Mesenchymal stem cell (in vitro differentiated cells and primary cell): ENCODE results near the gene UBXN10.
A peak's percentile ranks its signal among the peaks of the same experiment; 100 is the strongest.

ENCODE experiments used
- DNase-seq: peaks from one replicate; pipeline ENCODE4 v3.0.0-alpha.2; 2013
- H2AFZ ChIP-seq: one replicate; pipeline ENCODE4 v1.6.1; 2013; ENCODE audit warnings: low read depth, mild to moderate bottlenecking, control low read depth, inconsistent platforms, low read length, moderate library complexity
- H2AK5ac ChIP-seq: 2 replicates; pipeline ENCODE4 v1.6.1; 2013; ENCODE audit warnings: low read length, moderate library complexity, mild to moderate bottlenecking, inconsistent platforms; ENCODE audit not compliant: severe bottlenecking
- H2BK120ac ChIP-seq: one replicate; pipeline ENCODE4 v1.6.1; 2013; ENCODE audit warnings: low read depth, mild to moderate bottlenecking, inconsistent platforms, low read length, moderate library complexity
- H2BK12ac ChIP-seq, 2 experiments: one replicate each; pipeline ENCODE4 v1.6.1; 2013; ENCODE audit warnings: inconsistent platforms in 2 of 2, low read length in 2 of 2, mild to moderate bottlenecking in 2 of 2, moderate library complexity in 2 of 2, control low read depth in 1 of 2
- H2BK15ac ChIP-seq: one replicate; pipeline ENCODE4 v1.6.1; 2013; ENCODE audit warnings: mild to moderate bottlenecking, low read depth, inconsistent platforms; ENCODE audit not compliant: poor library complexity, severe bottlenecking
- H2BK5ac ChIP-seq: 2 replicates; pipeline ENCODE4 v1.6.1; 2013; ENCODE audit warnings: low read depth, mild to moderate bottlenecking, low read length, control low read depth, inconsistent platforms; ENCODE audit not compliant: poor library complexity, severe bottlenecking
- H3K14ac ChIP-seq, 2 experiments: one replicate each; pipeline ENCODE4 v1.6.1; 2013; ENCODE audit warnings: inconsistent platforms in 2 of 2, low read length in 2 of 2, control low read depth in 1 of 2, mild to moderate bottlenecking in 1 of 2, moderate library complexity in 1 of 2
- H3K18ac ChIP-seq, 2 experiments: one replicate each; pipeline ENCODE4 v1.6.1; 2013; ENCODE audit warnings: inconsistent platforms in 2 of 2, low read length in 2 of 2, control low read depth in 1 of 2, low read depth in 1 of 2, mild to moderate bottlenecking in 1 of 2
- H3K23ac ChIP-seq, 2 experiments: one replicate each; pipeline ENCODE4 v1.6.1; 2013; ENCODE audit warnings: inconsistent platforms in 2 of 2, low read length in 2 of 2, mild to moderate bottlenecking in 2 of 2, moderate library complexity in 2 of 2, control low read depth in 1 of 2
- H3K27ac ChIP-seq: 2 replicates; pipeline ENCODE4 v1.5.1; 2013; ENCODE audit warnings: mild to moderate bottlenecking, moderate library complexity, low read length, control low read depth, inconsistent platforms; ENCODE audit not compliant: poor library complexity, severe bottlenecking
- H3K27me3 ChIP-seq, 2 experiments: 2 replicates each; pipeline versions ENCODE4 v1.6.1 to v1.7.0; 2013; ENCODE audit warnings: low read length in 2 of 2, mild to moderate bottlenecking in 2 of 2, moderate library complexity in 2 of 2, control low read depth in 1 of 2, inconsistent platforms in 1 of 2; ENCODE audit not compliant: control insufficient read depth in 1 of 2, insufficient read depth in 1 of 2
- H3K36me3 ChIP-seq, 2 experiments: 2 replicates each; pipeline versions ENCODE4 v1.6.1 to v1.7.0; 2013; ENCODE audit warnings: low read length in 2 of 2, control low read depth in 1 of 2, inconsistent platforms in 1 of 2, low read depth in 1 of 2, mild to moderate bottlenecking in 1 of 2; ENCODE audit not compliant: insufficient read depth in 2 of 2, control insufficient read depth in 1 of 2
- H3K4ac ChIP-seq, 2 experiments: one replicate each; pipeline ENCODE4 v1.6.1; 2013; ENCODE audit warnings: inconsistent platforms in 2 of 2, low read length in 2 of 2, mild to moderate bottlenecking in 2 of 2, moderate library complexity in 2 of 2, control low read depth in 1 of 2, low read depth in 1 of 2
- H3K4me1 ChIP-seq: 2 replicates; pipeline ENCODE4 v1.6.1; 2013; ENCODE audit warnings: low read depth, low read length, control low read depth; ENCODE audit not compliant: control insufficient read depth, insufficient read depth
- H3K4me2 ChIP-seq: 2 replicates; pipeline ENCODE4 v1.6.1; 2013; ENCODE audit warnings: low read length, mild to moderate bottlenecking, inconsistent platforms; ENCODE audit not compliant: poor library complexity, severe bottlenecking
- H3K4me3 ChIP-seq, 2 experiments: 2 replicates each; pipeline versions ENCODE4 v1.5.1 to v1.7.0; 2013; ENCODE audit warnings: low read length in 2 of 2, mild to moderate bottlenecking in 2 of 2, control low read depth in 1 of 2, low read depth in 1 of 2; ENCODE audit not compliant: insufficient read depth in 1 of 2
- H3K79me1 ChIP-seq: replicated peaks from 2 replicates; pipeline ENCODE4 v1.6.1; 2013; ENCODE audit warnings: mild to moderate bottlenecking, control low read depth, low read length, inconsistent platforms; ENCODE audit not compliant: poor library complexity, severe bottlenecking
- H3K9ac ChIP-seq: 2 replicates; pipeline ENCODE4 v1.7.0; 2013; ENCODE audit warnings: mild to moderate bottlenecking, low read length, moderate library complexity
- H3K9me3 ChIP-seq: 2 replicates; pipeline ENCODE4 v1.7.0; 2013; ENCODE audit warnings: mild to moderate bottlenecking, low read length; ENCODE audit not compliant: control insufficient read depth
- H4K8ac ChIP-seq: one replicate; pipeline ENCODE4 v1.6.1; 2013; ENCODE audit warnings: inconsistent platforms, mild to moderate bottlenecking, low read length, moderate library complexity
- H4K91ac ChIP-seq: one replicate; pipeline ENCODE4 v1.6.1; 2013; ENCODE audit warnings: mild to moderate bottlenecking, low read length, inconsistent platforms
- WGBS: methylation state at CpG from one replicate; pipeline ENCODE4 v1.1.7; 2013; ENCODE audit warnings: mixed read lengths; 5-methylcytosine and 5-hydroxymethylcytosine counted together

UBXN10 gene

DNA sequence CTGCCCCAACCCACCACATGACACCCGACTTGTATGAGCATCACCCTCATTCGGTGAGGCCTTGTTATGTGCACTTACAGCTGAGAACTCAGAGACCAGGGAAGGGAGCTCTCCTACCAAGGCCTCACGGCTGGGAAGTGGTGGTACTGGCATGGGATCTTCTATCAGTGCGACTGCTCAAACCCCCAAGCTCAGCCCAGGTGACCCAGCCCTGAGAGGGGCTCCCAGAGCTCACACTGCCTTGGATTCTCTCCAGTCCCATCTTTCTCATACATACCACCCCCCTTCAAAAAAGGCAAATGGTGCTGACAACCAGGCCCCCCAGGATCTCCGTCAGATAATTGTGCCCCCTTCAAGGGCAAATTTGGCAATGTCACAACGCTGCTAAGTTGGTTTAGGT is 47.5 kb upstream of the UBXN10 start:
- Histone ChIP-seq H3K4me1 (no peaks in the 10 kb centered on the region), H3K9ac (no peak overlapping the region), H2BK12ac (no peak overlapping the region), H4K91ac (no peak overlapping the region), H3K23ac (no peak overlapping the region), H3K27ac (no peak overlapping the region), H3K4ac (no peak overlapping the region), H3K27me3 (no peaks in the 10 kb centered on the region), H2BK120ac (no peak overlapping the region), H3K4me2 (no peak overlapping the region), H4K8ac (no peak overlapping the region), H3K36me3 (no peaks in the 10 kb centered on the region), H3K14ac (no peak overlapping the region), H3K18ac (no peak overlapping the region), H3K79me1 (no peaks in the 10 kb centered on the region), H2AFZ (no peak overlapping the region), H2BK5ac (no peak overlapping the region), H2BK15ac (no peak overlapping the region), H2AK5ac (no peak overlapping the region), H3K9me3 (no peaks in the 10 kb centered on the region), H3K4me3 (no peak overlapping the region)
- no peak for DNase-seq
- 75% methylated on average over 5 of the region's 6 CpGs for WGBS

DNA sequence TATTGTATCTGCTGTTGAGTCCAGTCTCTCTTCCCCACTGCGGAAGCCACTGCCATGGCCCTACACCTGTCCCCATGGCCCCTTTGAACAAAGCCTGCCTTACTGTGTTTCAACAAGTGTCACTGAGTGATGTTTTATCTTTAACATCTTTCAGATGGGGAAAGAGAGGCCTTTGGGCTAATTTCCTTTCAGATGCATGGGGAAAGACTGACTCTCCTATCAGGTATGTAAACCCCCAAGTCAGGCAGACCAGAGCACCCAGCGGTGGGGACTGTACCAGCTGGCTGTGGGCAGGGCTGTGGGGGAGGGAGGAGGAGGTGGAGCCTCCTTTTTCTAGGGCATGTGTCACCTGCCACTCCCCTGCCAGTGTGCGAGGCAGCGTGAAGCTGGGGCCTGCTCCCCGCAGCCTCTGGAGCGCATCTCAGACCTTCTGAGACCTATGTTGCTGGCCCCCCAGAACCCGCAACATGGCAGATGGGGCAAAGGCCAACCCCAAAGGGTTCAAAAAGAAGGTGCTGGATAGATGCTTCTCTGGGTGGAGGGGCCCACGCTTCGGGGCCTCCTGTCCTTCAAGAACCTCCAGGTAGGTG is 46.8 kb upstream of the UBXN10 start, which contains the start of gene PLA2G2F:
PLA2G2F (plus strand) TSS at position 363 of the 590 bp plus-strand sequence; CDS start at position 468, 105 bp downstream.
- 90% methylated on average over 9 of the region's 9 CpGs for WGBS

DNA sequence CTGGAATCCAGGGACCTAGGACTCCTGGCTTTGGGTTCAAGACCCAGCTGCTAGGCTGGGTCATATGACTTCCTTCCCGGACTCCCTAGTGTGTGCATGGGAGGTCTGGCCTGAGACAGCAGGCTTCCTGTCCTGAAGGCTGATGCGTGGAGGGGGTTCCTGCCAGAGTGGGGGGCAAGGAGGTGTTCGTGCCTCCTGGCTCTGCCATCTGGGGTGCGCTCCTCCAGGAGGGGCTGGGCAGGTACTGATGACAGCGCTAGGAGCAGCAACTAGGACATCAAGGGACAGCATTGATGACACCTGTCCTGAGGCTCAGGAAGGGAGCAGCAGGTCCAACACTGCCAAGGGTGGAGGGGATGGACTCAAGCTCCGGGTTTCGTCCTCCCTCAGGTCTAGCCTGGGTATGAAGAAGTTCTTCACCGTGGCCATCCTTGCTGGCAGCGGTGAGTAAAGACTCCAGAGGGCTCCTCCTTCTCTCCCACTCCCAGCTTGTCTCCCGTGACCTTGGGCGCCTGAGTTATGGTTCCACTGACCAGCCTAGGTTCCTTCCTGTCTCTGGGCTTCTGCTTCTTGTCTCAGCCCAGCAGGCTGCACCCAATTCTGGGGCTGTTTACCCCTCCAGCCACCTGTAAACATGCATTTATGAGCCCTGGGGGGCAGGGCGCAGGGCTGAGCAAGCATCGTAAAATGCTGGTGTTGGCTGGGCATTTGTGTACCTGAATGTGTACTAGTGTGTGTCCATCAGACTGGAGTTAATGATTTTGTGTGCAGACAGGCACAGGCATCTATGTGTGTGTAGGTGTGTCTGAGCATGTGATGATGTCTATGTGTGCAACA is 45.9 kb upstream of the UBXN10 start:
- 86% methylated on average over 13 of the region's 13 CpGs for WGBS
- Histone ChIP-seq H2AK5ac (no peak overlapping the region), H3K14ac (no peak overlapping the region), H4K91ac (no peak overlapping the region), H3K23ac (no peak overlapping the region), H3K36me3 (no peaks in the 10 kb centered on the region), H3K4me3 (no peak overlapping the region), H3K9ac (no peak overlapping the region), H3K4ac (no peak overlapping the region), H2BK5ac (no peak overlapping the region), H4K8ac (no peak overlapping the region), H3K79me1 (no peaks in the 10 kb centered on the region), H2BK15ac (no peak overlapping the region), H3K18ac (no peak overlapping the region), H3K4me2 (no peak overlapping the region), H3K27ac (no peak overlapping the region), H3K9me3 (no peaks in the 10 kb centered on the region), H3K27me3 (peaks cover 0 to 5% of the 10 kb centered on the region in 2 experiments), H2BK120ac (no peak overlapping the region), H2AFZ (no peak overlapping the region), H3K4me1 (no peaks in the 10 kb centered on the region), H2BK12ac (no peak overlapping the region)
- DNase-seq = no peak

More for the DNA sequence above, 46.8 kb upstream of the UBXN10 start, which contains the start of gene PLA2G2F:
- no peak for DNase-seq
- Histone ChIP-seq H4K91ac (no peak within 1 kb of the TSS), H3K27ac (no peak within 1 kb of the TSS), H2BK15ac (no peak within 1 kb of the TSS), H3K27me3 (peaks cover 0 to 1% of the 10 kb centered on the region in 2 experiments), H3K9me3 (no peaks in the 10 kb centered on the region), H3K4me2 (no peak within 1 kb of the TSS), H3K4ac (no peak within 1 kb of the TSS), H3K9ac (no peak within 1 kb of the TSS), H2BK5ac (no peak within 1 kb of the TSS), H2BK12ac (no peak within 1 kb of the TSS), H4K8ac (no peak within 1 kb of the TSS), H3K23ac (no peak within 1 kb of the TSS), H3K79me1 (no peaks in the 10 kb centered on the region), H2AFZ (no peak within 1 kb of the TSS), H2BK120ac (no peak within 1 kb of the TSS), H3K18ac (no peak within 1 kb of the TSS), H3K4me1 (no peaks in the 10 kb centered on the region), H3K36me3 (no peaks in the 10 kb centered on the region), H3K14ac (no peak within 1 kb of the TSS), H2AK5ac (no peak within 1 kb of the TSS), H3K4me3 (no peak within 1 kb of the TSS)

DNA sequence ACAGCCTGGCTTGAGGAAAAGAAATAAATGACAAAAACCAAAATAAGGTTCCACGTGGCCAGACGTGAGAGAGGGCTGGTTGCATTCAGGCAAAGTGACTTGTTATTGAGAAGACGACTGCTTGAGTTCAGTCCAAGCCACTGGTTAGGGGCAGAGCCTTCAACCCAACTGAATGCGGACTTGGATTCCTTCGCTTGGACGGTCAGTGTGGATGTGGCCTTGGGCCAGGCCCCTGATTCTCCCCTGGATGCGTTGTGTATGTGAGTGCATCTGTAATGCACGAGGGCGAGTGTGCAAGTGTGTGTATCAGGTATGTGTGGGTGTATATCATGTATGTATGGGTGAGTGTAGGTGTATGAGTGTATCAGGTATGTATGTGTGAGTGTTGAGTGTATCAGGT is 44.9 kb upstream of the UBXN10 start:
- H2BK120ac ChIP-seq = no peak overlapping the region
- no peak overlapping the region for H3K23ac ChIP-seq
- H3K4me3 ChIP-seq = no peak overlapping the region
- H2BK5ac ChIP-seq = no peak overlapping the region
- WGBS = 86% methylated on average over 9 of the region's 9 CpGs
- peaks cover 1 to 5% of the 10 kb centered on the region in 2 experiments for H3K27me3 ChIP-seq
- peak overlapping the region in 1 of 2 experiments; percentile 18 for H3K14ac ChIP-seq
- H2AFZ ChIP-seq = no peak overlapping the region
- H2BK12ac ChIP-seq = no peak overlapping the region
- no peak overlapping the region for H3K4ac ChIP-seq
- no peaks in the 10 kb centered on the region for H3K36me3 ChIP-seq
- H3K4me1 ChIP-seq = no peaks in the 10 kb centered on the region
- H3K27ac ChIP-seq = no peak overlapping the region
- no peak overlapping the region for H3K9ac ChIP-seq
- no peaks in the 10 kb centered on the region for H3K79me1 ChIP-seq
- no peak for DNase-seq
- H3K4me2 ChIP-seq = no peak overlapping the region
- H4K8ac ChIP-seq = no peak overlapping the region
- H2BK15ac ChIP-seq = no peak overlapping the region
- H3K18ac ChIP-seq = no peak overlapping the region
- H2AK5ac ChIP-seq = no peak overlapping the region
- H3K9me3 ChIP-seq = no peaks in the 10 kb centered on the region
- no peak overlapping the region for H4K91ac ChIP-seq
